Measurements from ENCODE around the gene DCP2.
A peak's percentile ranks its signal among the peaks of the same experiment; 100 is the strongest.

Gene DCP2

DNA sequence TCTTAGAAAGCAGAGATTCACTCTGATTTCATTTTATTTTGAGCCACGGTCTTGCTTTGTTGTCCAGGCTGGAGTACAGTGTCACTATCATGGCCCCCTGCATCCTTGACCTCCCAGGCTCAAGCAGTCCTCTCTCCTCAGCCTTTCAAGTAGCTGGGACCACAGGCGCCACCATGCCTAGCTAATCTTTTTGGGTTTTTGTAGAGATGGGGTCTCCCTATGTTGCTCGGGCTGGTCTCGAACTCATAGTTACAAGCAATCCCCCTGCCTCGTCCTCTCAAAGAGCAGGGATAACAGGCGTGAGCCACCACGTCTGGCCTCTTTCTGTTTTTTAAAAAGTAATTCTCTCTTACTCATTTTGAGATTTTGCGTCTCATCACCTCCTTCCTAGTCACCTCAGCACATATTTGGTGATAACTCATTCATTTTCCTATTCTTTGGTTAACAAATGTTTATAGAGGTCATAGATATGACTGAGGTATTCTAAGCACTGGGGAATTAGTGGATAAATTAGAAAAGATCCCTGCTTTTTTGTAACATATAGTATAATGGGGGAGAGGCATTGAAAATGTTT lies 10.8 kb upstream of the DCP2 start:
- no peak for DNase-seq (ENCODE audit: low spot score)

DNA sequence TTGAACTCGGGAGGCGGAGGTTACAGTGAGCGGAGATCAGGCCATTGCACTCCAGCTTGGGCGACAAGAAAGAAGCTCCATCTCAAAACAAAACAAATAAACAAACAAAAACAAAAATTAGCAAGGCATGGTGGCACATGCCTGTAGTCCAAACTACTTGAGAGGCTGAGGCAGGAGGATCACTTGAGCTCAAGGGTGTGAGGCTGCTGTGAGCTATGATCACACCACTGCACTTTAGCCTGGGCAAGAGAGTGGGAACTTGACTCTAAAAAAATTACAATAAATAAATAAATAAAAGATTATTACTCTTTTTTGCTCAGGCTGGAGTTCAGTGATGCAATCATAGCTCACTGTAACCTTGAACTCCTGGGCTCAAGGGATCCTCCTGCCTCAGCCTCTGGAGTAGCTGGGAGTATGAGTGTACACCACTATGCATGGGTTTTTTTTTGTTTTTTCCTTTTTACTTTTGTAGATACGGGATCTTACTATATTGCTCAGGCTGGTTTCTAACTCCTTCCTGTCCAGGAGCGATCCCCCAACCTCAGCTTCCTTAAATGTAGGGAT lies 9.0 kb upstream of the DCP2 start:
- DNase-seq (ENCODE audit: low spot score) = no peak

DNA sequence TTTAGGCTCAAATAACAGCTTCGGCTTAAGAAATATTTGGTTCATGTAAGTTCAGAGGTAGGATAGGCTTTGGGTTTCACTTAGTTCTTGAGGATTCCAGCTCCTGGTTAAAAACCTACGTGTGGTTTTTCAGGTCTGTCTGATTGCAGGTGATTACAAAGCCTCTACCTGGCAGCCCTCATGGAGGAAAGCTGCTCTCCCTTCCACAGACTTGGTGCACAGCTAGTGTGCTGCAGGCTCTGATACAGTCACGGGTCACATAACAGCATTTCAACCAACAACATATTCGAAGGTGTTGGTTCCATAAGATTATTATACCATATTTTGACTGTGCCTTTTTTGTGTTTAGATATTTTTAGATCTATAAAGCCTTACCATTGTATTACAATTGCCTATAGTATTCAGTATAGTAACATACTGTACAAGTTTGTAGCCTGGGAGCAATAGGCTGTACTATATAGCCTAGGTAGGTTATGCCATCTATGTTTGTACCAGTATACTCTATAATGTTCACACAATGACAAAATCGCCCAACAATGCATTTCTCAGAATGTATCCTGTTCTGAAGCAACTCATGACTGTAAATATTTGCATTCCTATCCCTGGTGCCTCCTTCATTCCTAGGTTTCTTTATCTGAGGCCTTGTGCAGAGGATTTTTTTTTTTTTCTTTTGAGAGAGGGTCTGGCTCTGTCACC lies 8.0 kb upstream of the DCP2 start:
- DNase-seq (ENCODE audit: low spot score) = no peak

DNA sequence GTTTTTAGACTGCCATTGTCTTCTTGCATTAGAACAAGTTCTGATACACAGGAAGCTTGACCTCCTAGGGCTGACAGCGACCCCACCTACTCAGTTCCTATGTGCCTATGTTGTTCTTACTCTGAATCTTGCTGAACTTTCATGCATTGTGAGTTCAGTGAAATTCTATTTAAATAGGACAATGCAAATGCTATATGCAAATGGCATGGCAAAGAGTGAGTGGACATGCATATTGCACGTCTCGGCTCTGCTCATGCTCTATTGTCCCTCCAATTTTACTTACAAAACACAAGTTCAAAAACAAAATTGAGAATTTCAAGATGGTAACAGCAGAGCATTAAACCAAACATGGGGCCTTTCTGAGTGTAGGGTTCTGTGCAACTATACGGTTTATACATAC lies 5.3 kb upstream of the DCP2 start:
- no peak for DNase-seq (ENCODE audit: low spot score)

- DNase-seq (ENCODE audit: low spot score) = no peak
These were observed 3.6 kb upstream of the DCP2 start for GRCh38 chr5:112973036-112973435.

DNA sequence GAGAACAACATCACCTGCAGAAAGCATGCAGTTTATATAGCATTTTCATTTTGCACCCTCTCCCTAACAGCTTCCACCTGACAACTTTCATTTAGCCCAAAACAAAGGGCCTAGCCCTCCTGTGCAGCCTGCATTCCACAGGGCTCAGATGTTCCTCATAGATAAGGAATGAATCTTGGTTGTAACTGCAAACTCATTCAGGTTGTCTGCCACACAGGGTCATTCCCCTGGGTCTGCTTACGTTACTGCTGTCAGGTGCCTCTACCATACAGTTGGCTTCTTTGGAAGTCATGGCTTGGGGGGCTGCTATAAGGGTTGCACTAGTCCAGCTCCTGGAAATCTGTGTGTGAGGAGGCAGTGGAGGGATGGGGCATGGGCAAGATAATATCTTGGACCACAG lies 2.7 kb upstream of the DCP2 start:
- no peak for DNase-seq (ENCODE audit: low spot score)

- no peak for DNase-seq (ENCODE audit: low spot score)
These were observed 1.7 kb upstream of the DCP2 start for GRCh38 chr5:112974901-112975300.

GRCh38 chr5:112975721-112976431 lies 722 bp upstream of the DCP2 start:
- no peak for DNase-seq (ENCODE audit: low spot score)

DNA sequence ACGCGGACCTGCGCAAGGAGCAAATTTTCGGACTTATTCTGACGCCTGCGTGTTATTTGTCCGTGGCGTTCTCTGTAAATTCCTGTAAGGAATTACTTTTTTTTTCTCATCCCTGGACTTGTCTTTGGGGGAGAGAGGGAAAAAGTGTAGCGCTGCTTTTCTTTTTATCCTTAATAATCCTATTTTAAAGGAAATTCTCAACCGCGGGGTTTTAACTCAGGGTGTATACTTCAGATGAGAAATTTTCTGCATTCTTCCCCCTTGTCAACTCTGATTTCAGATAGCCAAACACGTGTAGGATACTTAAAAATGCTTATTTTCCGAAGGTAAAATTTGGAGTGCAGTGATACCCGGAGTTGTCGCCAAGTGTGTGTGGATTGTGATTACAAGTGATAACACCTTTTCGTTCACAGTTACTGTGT lies 853 bp downstream of the DCP2 start:
- no peak for DNase-seq (ENCODE audit: low spot score)

DNA sequence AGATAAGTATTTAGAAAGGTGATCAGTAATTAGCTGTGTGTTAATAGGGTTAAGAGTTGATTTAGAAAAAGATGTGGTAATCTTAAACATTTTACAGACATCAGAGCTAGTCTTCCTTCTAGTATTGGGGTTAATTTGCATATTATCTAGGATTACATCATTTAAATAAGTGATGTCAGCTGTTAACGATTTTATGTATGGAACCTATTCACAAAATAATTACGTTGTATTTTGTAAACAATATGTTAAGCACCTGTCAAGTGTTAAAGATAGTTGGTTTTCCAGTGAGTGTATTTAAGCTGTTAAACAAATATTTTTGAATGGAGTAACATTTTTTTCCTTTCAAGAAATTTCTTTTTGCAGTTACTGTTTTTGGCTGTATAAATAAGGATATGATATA lies 2.2 kb downstream of the DCP2 start:
- no peak for DNase-seq (ENCODE audit: low spot score)

DNA sequence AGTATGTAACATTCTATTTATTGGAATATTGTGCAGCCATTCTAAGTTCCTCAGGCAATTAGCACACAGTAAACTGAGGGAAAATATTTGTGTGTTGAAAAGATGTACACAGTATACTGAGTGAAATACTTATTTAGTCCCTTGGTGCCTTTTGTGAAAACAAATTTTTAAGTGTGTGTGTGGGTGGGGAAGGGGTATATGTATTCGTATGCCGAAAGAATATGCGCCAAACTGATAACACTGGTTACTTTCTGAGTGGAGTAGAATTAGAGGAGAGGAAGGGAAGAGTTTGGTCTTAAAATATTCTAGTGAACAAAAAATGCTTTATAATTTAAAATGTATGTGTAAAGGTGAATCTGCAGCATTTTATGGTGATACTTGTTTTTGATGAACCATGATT lies 3.1 kb downstream of the DCP2 start:
- DNase-seq (ENCODE audit: low spot score) = no peak

DNA sequence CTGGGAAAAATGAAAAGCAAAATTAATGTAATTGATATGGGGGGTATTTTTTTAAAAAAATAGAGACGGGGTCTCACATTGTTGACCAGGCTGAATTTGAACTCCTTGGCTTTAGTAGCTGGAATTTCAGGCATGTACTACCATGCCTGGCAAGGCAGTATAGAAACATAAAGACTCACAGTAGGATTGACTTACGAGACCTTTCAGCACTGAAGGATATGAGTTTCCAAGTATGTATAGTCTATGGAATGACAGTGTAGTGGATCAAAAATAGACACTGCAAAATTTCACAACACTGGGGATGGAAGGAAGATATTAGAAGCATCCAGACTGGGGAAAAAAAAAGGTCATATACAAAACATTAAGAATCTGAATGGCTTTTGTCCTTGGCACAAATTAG lies 6.8 kb downstream of the DCP2 start:
- DNase-seq (ENCODE audit: low spot score) = no peak

GRCh38 chr5:112986224-112986623 lies 9.6 kb downstream of the DCP2 start:
- peak; percentile 47 for DNase-seq (ENCODE audit: low spot score)

DNA sequence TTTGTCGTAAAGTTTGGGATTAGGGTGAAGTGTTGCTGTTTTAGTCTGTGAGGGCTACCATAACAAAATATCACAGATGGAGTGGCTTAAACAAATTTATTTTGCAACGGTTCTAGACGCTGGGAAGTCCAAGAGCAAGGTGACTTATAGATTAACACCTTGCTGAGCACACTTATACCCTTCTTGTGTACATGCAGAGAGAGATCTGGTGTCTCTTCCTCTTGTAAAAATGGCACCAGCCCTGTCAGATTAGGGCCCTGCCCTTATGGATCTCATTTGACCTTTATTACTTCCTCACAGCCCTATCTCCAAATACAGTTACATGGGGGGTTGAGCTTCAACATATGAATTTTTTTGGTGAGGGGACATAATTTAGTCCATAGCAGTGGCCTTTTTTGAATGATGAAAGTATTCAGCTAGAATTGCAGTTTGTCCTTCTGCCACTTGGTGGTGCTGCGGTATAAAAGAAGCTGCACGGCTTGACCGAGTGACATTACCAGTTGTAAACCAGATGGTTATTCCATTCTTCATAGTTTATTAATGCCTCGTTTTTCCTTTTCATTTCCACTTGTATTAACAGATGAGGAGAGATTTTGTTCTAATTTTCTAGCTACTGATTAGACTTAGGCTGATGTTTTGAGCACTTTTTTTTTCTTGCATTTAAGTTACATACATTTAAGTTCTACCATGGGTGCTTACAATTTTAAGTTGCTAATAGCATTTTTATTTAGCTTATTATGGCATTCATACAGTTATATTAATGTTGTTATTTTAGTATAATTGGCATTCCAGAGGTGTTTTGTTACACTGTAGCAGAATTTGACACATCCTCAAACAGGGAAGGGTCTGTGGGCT lies 19.4 kb downstream of the DCP2 start:
- DNase-seq (ENCODE audit: low spot score) = peak; percentile 64

- DNase-seq (ENCODE audit: low spot score) = no peak
These were observed 20.3 kb downstream of the DCP2 start for GRCh38 chr5:112996830-112997374.

DNA sequence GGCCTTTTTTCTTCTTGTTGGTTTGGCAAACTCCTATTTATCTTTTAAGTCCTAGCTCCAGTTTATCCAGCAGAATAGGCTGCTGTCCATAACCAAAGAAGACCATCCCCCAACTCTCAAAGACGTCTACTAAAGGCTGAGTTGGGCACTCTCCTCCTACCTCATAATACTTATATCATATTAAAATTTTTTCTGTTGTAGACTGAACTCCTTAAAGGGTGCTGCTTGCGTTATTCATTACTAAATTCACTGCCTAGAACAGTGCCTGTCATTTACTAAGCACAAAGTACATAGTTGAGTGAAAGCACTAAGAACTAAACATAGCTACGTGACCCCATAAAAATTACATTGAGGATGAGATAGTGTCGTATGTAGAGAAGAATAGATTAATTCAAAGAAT lies 21.7 kb downstream of the DCP2 start:
- DNase-seq (ENCODE audit: low spot score) = no peak

DNA sequence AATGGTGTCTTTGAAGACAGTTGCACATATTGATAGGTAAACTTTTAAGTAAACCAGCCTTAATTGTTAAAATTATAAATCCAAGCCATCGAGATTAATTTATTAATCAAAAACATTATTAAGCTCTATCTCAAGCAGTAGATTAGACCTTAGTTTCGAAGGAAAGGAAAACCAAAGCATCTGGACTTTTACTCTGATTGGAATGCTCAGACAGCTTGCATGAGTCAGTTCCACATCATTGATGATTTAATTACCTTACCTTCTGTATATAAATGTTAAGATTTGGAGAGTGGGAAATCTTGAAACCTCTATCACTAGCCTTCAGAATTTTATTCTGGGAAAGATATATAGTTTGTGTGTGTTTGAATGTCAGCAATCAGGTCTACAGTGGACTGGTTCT lies 23.9 kb downstream of the DCP2 start:
- DNase-seq (ENCODE audit: low spot score) = no peak

DNA sequence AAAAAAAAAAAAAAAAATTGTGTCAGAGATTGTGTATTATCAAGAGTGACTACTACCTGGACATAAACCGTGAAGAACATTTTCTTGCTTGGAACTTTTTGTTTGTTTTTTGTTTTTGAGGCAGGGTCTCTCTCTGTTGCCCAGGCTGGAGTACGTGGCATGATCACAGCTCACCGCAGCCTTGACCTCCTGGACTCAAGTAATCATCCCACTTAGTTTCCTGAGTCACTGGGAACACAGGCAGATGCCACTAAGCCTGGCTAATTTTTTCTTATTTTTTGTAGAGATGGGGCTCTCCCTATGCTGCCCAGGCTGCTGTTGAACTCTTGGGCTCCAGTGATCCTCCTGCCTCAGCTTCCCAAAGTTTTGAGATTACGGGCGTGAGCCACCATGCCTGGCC lies 25.8 kb downstream of the DCP2 start:
- no peak for DNase-seq (ENCODE audit: low spot score)

DNA sequence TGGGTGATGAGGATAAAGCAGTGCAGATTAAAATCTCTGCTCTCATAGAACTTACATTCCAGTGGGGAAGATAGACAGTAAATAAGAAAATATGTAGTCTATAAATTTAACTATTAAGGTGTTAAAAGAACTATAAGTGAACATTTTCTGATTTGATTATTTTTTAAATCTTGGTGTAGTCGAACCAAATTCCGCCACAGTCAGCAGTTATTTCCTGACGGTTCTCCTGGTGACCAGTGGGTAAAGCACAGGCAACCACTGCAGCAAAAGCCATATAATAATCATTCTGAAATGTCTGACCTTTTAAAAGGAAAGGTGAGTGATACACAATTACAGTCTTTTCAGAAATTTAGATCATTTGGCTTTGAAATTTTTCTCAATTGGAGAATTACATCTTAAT lies 27.2 kb downstream of the DCP2 start:
- DNase-seq (ENCODE audit: low spot score) = no peak

GRCh38 chr5:113005454-113005853 lies 28.9 kb downstream of the DCP2 start:
- DNase-seq (ENCODE audit: low spot score) = no peak

DNA sequence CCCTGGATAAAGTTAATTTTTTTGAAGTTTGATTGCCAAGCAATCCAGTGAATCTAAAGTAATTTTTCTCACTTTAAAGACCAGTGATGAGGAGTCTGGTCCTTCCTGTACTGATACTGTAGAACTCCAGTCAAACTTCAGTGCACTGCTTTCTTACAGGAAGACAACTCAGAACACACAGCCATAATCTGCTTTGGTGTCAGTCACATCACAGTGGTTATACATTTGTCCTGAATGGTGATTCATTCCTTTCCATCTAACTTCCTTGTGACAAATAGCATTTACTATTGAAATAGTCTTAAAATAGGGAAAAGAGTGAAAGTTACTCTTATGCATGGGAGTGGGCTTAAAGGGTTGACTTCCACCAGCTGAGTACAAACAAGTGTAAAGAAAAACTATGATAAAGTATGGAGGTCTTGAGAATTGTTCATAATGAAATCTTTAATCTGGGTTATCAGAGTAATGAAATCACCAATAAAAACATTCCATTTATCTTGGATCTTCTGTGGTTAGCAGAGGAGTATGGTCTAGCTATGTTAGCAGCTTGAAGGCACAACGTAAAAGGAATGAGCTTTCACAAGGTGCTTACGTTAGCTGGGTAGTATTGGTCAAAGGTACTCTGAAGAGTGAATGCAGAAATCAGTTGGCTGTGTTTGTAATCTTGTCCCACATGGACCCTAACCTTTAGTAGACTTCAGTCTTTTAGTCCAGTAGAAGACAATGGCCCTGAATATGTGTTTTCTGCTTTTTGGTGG lies 41.5 kb downstream of the DCP2 start:
- DNase-seq (ENCODE audit: low spot score) = no peak
